Stimulated activated CD8-positive, alpha-beta memory T cell treated with anti-CD3 and anti-CD28 coated beads, Interleukin-7, amount 100 ng/mL, for 48 hours (primary cell): Measurements from ENCODE around the gene HOXA9.

ENCODE experiments used
- DNase-seq, 2 donors: peaks; one replicate each; pipeline ENCODE4 v3.0.0-alpha.2; 2020; ENCODE audit warnings: low read depth in 1 of 2; ENCODE audit errors: extremely low read depth in 1 of 2

Gene HOXA9

DNA sequence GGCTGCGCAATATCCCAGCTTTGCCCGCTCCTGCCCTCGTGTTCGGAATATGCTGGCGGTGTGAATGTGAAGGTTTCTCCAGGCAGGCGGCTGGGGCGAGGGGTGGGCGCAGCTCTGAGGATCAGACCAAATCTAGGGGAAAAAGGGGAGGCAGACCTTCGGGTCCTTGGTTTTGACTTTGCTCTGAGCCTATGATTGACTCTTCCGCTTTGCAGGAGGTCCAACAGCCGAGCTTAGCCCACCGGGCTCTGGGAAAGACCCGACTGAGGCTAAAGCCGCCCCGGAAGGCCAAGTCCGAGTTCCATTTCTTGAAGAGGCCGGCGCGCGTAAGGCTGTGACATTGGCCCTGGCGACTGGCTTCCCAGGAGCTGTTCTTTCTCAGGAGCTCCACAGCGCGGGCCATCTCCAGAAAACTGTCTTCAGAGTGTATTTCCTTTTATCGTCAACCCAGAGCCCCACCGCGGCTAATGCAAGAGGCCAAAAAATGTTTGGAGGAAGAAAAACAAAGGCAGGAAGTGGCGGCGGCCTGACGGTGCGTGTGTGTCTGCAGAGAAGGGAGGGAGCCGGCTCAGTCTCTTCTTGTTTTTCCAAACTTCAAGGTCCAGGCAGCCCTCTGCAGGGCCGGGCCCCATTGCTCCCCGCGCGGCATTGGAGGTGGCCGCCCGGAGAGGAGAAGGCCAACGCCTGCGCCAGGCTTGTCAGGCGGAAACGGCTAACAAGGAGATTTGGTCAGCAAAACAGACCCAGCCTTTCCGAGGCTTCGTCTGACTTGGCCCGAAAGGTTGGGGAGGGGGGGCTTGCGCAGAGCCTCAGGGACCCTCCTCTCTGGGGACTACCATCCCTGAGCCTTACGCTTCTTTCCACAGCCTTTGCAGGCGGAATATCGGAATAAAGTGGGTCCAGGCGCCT lies 23.3 kb upstream of the HOXA9 start:
- no peak for DNase-seq

DNA sequence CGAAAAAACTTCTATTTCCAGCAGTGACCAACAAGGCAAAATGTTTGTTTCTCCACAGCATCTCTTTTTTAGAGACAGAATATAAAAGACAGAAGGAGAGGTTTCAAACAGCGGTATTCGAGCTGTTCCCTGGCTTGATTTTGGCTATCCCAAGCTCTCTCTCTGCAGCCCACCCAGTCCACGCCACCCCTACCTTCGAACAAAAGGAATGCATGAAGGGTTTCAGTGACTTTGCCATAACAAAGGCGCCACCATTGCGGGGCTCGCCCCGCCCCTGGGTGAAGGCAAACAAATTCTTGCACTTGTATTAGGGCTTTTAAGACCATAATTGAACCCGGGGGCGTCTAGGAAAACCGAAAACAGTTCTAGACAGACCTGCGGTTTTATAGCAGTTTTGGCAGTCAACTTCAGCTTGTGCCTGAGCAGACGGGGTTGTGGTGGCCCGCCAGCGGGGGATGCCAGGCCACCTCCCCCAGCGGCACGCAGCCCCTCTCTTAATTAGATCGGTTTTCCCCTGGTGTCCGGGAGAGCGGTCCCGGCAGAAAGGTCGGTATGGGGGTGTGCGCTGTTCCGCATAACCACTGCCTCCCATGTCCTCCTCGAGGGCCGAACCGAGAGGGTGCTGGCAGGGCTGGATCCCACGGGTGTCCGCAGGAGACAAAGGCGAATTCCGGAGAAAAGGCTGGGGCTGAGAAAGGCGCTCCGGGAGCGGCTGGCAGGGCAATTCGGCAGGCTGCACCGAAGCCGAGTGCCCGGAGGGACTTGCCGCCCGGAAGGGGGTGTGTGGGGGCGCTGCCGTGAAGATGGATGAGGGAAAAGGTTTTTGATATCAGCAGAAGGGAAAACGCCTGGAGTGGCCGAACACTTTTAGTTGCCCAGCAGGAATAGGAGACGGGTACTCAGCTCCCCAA lies 22.4 kb upstream of the HOXA9 start:
- DNase-seq = no peak

DNA sequence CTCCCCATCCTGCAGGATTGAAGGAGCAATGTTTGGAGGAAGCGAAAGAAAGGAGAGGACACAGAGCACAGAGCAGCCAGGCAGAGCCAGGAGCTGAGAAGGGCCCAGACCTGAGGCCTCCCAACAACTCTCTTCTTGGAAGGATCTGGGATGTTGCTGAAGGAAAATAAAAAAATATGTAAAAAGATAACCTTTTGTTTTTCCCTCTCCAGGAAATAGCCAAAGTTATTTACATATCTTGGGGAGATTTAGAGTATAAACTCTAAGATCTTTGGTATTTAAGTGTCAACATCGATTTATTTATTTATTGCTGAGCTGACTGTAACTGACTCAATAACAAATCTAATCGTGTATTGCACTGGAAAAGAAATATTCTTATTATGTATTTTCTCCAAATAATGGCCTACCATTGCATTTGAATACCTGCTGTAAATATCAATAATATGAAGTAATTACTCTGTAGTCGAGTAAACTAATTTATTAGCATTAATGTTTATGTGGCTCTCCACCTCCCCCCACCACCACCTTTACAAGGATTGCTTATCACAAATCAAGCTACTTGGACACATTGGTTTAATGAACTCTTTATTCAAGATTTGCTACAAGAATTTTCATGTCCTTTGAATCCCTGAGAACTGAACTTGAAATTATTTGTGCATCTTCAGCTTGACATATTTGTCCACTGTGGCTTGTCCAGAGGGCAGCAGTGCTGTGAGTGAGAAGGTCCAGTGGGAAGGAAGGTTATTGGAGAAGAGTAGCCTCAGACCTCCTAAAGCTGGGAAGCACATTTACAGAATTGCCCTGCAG lies 21.5 kb upstream of the HOXA9 start:
- DNase-seq = no peak

DNA sequence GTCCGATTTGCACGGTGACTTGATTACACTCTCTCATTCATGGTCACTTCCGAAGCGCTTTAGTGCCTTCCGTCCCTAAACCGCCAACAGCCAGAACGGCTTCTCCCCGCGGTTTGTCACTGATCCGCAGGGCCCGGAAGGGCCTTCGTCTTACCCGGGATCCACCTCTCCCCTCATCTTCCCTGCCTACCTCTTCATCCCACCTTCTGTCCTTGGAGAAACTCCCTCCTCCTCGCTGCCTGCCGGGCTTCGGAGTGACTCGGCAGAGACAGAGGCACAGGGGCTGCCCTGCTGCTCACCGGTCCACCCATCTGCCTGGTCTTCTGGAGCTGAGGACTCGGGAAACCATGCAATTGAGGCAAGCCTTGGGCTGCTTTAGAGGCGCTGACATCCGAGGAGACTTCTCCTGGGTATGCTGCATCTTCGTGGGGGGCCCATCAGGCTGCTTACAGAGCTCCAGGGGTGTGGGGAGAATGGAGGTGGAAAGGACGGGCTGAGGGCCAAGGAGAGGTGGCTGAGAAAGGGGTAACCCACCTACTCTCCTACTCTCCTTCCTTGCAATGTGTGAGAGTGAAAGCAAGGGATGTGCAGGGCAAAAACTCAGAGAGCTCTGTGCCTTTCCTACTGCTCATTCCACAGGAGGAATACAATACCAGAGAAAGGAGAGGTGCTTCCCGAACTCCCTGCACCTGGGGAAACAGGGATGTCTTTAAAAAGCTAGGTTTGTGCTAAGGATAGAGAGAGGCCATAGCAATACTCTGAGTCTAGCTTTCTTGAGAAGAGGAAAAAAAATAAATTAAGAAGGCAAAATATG lies 20.7 kb upstream of the HOXA9 start:
- no peak for DNase-seq

DNA sequence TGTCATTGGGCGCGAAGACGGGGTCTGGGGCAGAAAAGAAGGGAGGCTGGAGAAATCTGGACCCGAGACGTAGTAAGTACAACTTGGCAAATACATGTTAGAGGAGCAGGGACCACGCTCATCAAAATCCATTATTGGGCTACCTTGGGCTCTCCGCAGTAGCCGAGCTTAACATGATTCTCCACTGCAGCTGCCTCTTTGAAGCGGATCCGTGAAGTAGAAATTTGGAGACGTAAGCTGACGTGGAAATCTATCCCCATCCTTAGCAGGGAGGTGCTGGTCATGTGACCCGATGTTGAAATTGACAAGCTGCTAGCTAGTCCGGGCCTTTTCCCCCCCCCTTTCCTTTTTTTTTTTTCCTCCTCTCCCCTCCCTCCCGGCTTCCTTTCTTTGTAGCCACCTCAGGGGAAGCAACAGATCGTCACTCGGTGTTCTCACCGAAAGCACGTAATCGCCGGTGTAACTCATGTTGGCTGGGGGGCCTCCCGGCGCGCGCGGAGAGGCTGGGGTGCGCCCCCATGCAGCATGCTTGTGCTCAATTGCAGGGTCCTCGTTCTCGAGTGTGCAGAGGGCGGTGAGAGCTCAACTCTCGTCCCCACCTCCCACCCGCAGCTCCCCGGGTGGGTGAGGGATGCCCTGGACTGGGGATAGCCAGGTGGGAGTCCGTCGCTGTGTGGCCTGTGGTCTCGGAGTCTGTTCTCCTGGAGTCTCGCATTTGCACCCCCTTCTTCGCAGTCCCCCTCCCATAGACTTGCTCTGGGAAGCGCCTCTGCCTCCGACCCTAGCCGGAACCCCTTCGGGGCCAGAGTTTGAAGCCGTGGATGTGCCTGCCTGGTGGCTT lies 19.9 kb upstream of the HOXA9 start, which contains the start of gene HOXA11:
Gene HOXA11 (minus strand): TSS at position 220 of the 841 bp plus-strand sequence. CDS start 88 bp downstream, at position 132.
- no peak for DNase-seq

DNA sequence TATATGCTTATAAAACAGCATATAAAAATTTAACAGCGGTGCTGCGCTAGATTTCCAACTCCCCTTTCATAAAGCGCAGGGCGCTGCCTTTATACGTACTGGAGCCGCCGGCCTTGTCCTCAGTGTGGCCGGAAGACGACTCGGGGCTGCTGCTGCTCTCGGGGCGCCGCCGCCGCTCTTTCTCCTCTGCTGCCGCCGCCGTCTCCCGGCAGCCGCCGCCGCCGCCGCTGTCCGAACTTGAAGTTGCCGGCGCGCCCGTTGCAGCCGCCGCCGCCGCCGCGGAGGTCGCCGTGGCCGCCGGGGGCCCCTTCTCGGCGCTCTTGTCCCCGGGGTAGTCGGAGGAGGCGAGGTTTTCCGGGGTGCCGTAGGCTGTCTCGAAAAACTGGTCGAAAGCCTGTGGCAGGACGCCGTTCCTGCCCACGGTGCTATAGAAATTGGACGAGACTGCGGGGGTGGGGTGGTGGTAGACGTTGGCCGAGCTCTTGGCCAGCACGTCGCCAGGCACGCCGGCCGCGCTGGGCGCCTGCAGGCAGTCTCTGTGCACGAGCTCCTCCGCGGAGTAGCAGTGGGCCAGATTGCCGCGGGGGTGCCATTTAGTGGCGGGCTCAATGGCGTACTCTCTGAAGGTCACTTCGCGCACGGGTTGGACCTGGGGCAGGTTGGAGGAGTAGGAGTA lies 19.1 kb upstream of the HOXA9 start:
- DNase-seq = no peak

DNA sequence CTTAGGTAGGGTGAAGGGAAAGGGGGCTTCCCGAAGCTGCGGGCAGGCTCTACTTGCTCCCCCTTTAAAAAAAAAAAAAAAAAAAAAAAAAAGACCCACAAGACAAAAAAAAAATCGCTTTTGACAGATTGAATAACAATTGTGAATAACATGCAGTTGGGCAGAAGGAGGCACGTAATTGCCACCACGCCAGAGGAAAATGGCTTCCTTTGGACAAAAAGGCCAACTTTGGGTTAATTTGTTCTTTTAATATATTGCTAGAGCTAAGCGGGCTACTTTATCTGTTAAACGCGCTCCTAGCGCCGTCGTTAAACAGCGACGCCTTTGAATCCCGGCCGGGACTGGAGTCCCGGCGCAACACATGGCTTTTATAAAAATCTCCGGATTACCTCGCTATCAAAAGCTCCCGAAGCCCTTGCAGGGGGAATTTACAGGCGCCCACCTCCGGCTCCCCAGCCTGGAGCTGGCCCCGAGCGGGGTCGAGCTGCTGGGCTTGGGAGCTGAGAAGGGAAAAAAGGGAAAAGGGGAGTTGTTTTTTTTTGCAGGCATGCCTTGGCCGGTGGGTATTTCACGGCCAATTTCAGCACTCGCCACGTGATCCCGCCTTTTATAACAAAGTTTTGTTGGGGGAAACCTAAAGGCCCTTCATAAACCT lies 18.5 kb upstream of the HOXA9 start:
- DNase-seq = no peak

DNA sequence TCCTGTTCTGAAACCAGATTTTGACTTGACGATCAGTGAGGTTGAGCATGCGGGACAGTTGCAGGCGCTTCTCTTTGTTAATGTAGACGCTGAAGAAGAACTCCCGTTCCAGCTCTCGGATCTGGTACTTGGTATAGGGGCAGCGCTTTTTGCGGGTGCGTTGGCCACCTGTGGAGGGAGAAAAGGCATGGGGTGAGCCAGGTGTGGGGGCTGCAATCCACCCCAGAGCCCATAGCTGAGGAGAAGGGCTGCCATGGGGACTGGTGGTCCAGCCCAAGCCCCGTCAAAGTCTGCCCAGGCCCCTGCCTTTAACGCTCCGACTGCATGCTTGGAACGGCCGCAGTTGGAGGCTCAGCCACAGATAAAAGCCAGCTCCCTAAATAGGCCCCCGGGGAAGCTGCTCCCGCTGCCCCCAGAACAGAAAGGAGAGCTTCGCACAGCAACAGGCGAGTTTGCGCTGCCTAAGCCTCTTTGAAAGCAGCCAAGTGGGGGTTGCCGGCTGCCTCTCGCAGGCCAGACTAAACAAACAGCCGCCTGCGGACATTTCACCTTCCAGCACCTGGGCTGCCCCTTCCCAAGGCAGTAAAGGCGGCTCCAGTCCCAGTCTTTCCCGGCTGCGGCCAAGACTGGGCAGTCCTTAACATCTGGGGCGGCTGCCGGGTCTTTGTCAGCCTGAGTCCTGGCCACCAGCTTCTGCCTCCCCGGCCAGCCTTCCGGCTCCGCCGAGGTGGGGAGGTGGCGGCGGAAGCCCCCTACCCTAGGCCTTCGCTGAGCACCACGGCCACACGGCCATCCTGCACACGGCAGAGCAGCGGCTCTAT lies 17.7 kb upstream of the HOXA9 start:
- no peak for DNase-seq

DNA sequence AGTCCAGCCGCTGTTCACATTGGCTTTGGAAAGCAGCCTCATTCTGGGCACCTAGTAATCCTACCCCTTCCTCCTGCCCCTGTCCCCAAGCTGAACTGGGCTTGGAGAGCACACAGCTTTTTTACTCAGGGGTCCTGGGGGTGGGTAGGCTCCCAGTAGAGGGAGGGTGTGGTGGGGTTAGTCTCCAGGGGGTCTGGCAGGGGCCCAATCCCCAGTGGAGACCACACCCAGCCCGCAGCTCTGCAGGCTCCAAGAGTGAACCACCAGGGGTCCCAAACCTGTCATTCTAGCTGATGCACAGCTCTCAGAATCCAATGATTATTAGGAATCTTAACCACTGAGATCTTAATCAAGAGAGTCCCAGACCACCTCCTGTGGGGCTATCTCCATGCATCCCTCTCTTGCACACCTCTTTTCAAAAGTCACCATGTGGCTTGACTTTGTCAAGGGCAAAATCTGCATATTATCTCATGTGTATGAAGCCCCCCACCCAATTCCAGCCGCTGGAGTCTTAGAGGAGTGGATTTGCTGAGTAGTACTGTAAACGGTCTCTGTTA lies 17.0 kb upstream of the HOXA9 start:
- no peak for DNase-seq

DNA sequence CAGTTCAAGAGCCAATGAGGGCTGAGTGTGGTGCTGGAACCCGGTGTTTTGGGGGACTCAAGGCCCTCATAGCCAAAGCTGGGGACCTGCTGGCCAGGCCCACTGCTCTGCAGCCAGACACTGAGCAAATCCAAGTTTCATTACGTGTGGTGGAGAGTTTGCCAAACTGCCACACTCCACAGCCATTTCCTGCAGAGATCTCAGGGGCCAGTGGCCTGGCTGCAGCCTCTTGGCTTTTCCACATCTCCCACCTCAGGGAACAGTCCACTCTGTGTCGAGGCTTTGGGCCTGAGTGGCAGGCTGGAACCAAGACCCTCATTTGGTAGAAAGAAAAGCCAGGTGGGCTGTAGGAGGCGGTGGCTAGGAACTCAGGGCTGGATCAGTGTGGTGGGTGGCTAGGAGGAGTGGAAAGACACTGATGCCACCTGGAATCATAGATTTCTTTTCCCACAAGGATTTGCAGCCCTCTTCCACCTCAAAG lies 16.5 kb upstream of the HOXA9 start:
- DNase-seq = no peak

DNA sequence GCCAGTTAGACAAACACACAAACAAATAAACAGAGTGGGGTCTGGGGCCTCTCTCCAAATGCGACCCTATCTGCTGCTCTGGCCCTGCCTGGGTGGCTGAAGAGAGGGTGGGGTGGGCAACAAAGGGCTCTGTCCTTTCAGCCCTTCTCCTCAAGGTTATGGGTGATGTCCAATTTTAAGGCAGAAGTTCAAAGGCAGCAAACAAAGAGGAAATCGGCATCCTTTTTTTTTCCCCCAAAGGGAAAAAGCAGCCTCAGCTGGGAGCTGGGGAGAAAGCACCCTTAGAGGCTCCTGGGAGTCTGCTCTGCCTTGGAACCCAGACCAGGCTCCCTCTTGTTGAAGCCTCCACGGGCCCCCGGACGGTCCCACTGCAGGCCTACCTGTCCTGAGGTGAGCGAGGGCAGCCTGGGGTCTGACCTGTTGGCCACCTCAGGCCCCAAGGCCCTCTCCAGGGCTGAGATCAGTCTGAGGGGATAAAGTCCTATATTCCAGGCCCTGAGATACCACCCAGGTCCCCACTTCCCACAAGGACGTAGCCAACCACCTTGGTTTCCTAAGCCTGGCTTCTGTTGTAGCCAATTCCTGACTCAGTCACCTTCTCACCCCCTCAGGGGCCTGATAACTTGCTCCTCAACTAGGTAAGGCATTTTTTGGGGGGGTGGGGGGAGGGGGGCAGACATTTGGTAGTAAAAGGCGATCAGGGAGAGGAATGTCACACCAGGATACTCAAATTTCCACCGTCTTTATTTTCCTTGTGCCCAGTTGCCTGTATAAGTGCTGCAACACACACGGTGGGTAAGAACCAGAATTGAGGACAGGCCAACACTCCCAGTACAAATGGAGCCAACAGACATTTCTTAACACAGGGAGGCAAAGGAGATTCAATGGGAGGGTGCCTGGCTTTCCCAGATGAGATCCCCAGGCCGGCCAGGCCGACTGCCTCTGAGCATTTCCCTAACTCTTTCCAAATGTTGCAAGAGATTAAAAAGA lies 15.4 kb upstream of the HOXA9 start:
- DNase-seq = no peak

DNA sequence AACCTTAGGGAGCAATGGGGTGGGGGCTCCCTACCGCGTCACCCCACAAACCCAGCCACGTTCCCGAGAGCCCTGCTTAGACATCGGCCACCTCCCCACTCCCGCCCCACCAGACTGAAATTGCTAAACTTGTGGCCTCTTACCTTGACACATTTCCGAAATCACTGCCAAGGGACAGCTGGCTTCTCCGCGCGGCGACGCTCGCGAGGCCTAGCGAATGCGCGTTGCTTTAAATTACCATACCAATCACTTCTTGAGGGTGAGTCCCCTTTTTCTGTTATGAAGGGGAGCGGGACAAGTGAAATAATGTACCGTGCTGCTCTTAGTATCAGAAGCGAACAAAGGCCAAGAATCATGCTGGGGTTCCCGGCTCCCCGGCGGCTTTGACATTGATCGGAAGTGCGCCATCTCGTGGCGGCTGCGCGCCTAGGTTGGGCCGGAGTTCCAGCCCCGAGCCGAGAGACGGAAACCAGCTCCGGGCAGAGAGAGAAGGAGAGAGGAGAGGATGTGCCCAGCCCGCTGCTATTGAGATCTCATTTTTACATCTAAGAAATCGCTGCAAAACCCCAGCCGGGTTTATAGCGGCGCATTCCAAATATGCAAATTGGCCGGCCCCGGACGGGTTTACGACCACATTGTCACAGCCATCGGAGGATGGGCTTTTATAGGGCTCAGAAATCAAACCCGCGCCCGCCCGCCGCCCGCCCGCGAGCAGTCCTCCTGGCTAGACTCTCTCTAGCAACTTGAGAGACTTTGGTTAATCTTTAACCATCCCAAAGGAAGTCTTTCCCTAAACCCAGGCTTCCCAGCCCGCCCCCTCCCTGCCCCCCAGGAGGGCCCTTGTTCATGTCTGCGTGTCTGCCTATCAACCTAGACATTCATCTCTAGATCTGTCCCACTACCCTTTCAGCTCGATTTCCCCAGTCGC lies 14.4 kb upstream of the HOXA9 start:
- no peak for DNase-seq

DNA sequence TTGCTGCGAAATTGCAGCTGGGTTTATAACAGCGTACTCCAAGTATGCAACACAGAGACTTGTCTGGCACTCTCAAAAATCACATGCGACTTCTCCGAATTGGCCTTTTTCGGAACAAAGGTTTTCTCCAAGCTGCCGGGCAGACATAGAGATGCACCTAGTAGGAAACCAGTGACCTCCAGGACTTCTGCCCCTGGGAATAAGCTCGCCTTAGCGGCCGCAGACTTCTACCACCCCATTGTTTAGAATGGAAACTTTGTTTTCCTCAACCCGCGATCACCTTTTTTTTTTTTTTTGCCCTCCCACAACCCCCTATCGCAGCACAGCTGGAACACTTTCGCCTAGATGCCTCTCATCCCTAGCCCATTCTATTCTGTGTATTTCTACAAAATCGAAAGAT lies 13.7 kb upstream of the HOXA9 start:
- no peak for DNase-seq

DNA sequence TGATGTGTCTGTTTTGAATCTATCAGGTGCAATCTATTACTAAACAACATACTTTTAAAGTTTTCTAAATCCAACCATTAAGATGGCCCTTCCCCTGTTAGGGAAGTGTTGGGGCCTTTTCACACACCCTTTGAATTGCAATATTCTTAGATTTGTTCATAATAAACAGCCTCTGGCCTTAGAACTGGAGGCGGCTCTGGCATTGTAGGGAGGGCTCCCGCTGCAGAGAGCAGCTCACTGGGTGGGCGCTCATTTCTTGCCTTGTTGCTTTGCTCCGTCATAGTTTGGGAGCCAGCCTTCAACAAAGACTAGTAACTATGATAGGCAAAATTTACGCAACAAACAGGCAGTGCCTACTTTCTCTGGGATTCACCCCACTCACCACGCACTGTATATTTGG lies 13.0 kb upstream of the HOXA9 start:
- DNase-seq = no peak
